ENCODE measurements around the gene EFEMP1. TPM values are rescaled to one million over a fixed set of nuclear protein-coding genes. Genes with fewer than 3 reads are reported as not detected.

The EFEMP1 gene
- total and polyA plus RNA-seq, 9 of the 15 experiments (the other 6 are each of a cell fraction or from before 2014, with no cell fraction given): 0.05 to 6.2 (median 0.22) TPM

- DNase-seq (ENCODE audit: extremely low read depth in 1 of 4, low spot score in 3 of 4): no peak
- in situ Hi-C loops (cut with MboI) (loop anchor here (10.0 to 25.0 kb wide), 2 partner anchors 165 to 1563 kb away; no protein-coding TSS in a partner anchor), intact Hi-C loops (cut with micrococcal nuclease) (no loop called here)
- H3K9ac ChIP-seq (ENCODE audit: insufficient read depth in 1 of 2, low read depth in 2 of 2, low read length in 2 of 2): no peak overlapping the region
- no peak overlapping the region for H3K4me2 ChIP-seq (ENCODE audit: insufficient read depth, low read length)
- TF ChIP-seq TRIM24 (IDR thresholded peaks at IDR 0.05) (no peak), RBM34 (IDR thresholded peaks at IDR 0.05; ENCODE audit: borderline replicate concordance, insufficient read depth, low read length) (no peak), SLC30A9 (CRISPR knock-in tag; IDR thresholded peaks at IDR 0.05) (no peak), ETS1 (conservative IDR thresholded peaks at IDR 0.05; ENCODE audit: control insufficient read depth, low read depth, low read length) (no peak), TAF9B (IDR thresholded peaks at IDR 0.05; ENCODE audit: partially characterized antibody) (no peak), LARP7 (IDR thresholded peaks at IDR 0.05) (no peak), IFI16 (CRISPR knock-in tag; IDR thresholded peaks at IDR 0.05) (no peak), FOXM1 (IDR thresholded peaks at IDR 0.05; ENCODE audit: low read depth) (no peak), FOXM1 (CRISPR knock-in tag; IDR thresholded peaks at IDR 0.05; ENCODE audit: low read depth) (no peak), CHCHD3 (CRISPR knock-in tag; IDR thresholded peaks at IDR 0.05) (no peak), PRMT5 (CRISPR knock-in tag; IDR thresholded peaks at IDR 0.05) (no peak), NRF1 (conservative IDR thresholded peaks at IDR 0.05 in 1 of 2, IDR thresholded peaks at IDR 0.05 in 1 of 2) (no peak), CREB1 (IDR thresholded peaks at IDR 0.05) (no peak), CREB1 (CRISPR knock-in tag; IDR thresholded peaks at IDR 0.05) (no peak), ZFPM2 (CRISPR knock-in tag; IDR thresholded peaks at IDR 0.05) (no peak), GATAD2A (IDR thresholded peaks at IDR 0.05) (no peak), PCBP1 (IDR thresholded peaks at IDR 0.05; ENCODE audit: low read depth, low read length, poor library complexity, severe bottlenecking) (no peak), FOXJ3 (CRISPR knock-in tag; IDR thresholded peaks at IDR 0.05) (no peak)
- TF ChIP-seq, protein P1, sequence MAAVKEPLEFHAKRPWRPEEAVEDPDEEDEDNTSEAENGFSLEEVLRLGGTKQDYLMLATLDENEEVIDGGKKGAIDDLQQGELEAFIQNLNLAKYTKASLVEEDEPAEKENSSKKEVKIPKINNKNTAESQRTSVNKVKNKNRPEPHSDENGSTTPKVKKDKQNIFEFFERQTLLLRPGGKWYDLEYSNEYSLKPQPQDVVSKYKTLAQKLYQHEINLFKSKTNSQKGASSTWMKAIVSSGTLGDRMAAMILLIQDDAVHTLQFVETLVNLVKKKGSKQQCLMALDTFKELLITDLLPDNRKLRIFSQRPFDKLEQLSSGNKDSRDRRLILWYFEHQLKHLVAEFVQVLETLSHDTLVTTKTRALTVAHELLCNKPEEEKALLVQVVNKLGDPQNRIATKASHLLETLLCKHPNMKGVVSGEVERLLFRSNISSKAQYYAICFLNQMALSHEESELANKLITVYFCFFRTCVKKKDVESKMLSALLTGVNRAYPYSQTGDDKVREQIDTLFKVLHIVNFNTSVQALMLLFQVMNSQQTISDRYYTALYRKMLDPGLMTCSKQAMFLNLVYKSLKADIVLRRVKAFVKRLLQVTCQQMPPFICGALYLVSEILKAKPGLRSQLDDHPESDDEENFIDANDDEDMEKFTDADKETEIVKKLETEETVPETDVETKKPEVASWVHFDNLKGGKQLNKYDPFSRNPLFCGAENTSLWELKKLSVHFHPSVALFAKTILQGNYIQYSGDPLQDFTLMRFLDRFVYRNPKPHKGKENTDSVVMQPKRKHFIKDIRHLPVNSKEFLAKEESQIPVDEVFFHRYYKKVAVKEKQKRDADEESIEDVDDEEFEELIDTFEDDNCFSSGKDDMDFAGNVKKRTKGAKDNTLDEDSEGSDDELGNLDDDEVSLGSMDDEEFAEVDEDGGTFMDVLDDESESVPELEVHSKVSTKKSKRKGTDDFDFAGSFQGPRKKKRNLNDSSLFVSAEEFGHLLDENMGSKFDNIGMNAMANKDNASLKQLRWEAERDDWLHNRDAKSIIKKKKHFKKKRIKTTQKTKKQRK (IDR thresholded peaks at IDR 0.05; ENCODE audit: borderline replicate concordance, low read depth, low read length): no peak
- no TSS peak for BruUV-seq (replicated peaks)
- 0% methylated on average over 2 of the region's 2 CpGs for WGBS (ENCODE audit: insufficient coverage, low coverage, missing lambda C conversion rate)
- no peaks in the 10 kb centered on the region for H3K79me2 ChIP-seq (ENCODE audit: control insufficient read depth, insufficient read depth, low read length)
- no peak for ATAC-seq
- H3K4me1 ChIP-seq (replicated peaks in 1 of 2; ENCODE audit: control insufficient read depth in 2 of 2, insufficient read depth in 2 of 2, low read length in 2 of 2): no peaks in the 10 kb centered on the region
- H3K9me1 ChIP-seq (ENCODE audit: control insufficient read depth, insufficient read depth, low read length): no peaks in the 10 kb centered on the region
- H2AFZ ChIP-seq (ENCODE audit: low read depth, low read length): no peak overlapping the region
- ChIA-PET CTCF (ENCODE audit: low intra/inter-chr PET ratio) (no interaction called here), POLR2A (interaction anchor here (0.6 kb wide), 1 partner anchor 27 kb away, joined by 3 read pairs; no protein-coding TSS in a partner anchor)
- H3K4me3 ChIP-seq: no peak overlapping the region
- H3K27ac ChIP-seq (ENCODE audit: extremely low read depth, low read depth, low read length): no peak overlapping the region
- H3K36me3 ChIP-seq (ENCODE audit: control insufficient read depth, insufficient read depth, low read length): no peaks in the 10 kb centered on the region
- no peaks in the 10 kb centered on the region for H3K27me3 ChIP-seq (ENCODE audit: control insufficient read depth in 2 of 2, insufficient read depth in 2 of 2, low read length in 2 of 2)
- H4K20me1 ChIP-seq (replicated peaks; ENCODE audit: control insufficient read depth, insufficient read depth, low read length): no peaks in the 10 kb centered on the region
- H3K9me3 ChIP-seq (replicated peaks; ENCODE audit: control insufficient read depth, insufficient read depth, low read depth, low read length): no peaks in the 10 kb centered on the region
- no peak for FAIRE-seq
Observed at GRCh38 chr2:55949613-55950012, 26.0 kb upstream of the EFEMP1 start.

Data from K562 (cell line).